Mesendoderm (in vitro differentiated cells): ENCODE data around the gene FAM13A.

Source experiments
- DNase-seq: peaks from one replicate; pipeline ENCODE4 v3.0.0; 2013
- H2AK5ac ChIP-seq: 2 replicates; pipeline ENCODE4 v1.6.1; 2013; ENCODE audit warnings: low read length, inconsistent platforms
- H2BK120ac ChIP-seq: 2 replicates; pipeline ENCODE4 v1.6.1; 2013; ENCODE audit warnings: low read depth, mild to moderate bottlenecking, low read length, moderate library complexity, mixed read lengths
- H2BK15ac ChIP-seq: replicated peaks from 2 replicates; pipeline ENCODE4 v1.6.1; 2013; ENCODE audit warnings: low read depth, mild to moderate bottlenecking, moderate library complexity
- H2BK5ac ChIP-seq: 2 replicates; pipeline ENCODE4 v1.6.1; 2013; ENCODE audit warnings: low read length, inconsistent platforms
- H3K18ac ChIP-seq: 2 replicates; pipeline ENCODE4 v1.6.1; 2013; ENCODE audit warnings: mild to moderate bottlenecking, low read length, mixed read lengths
- H3K23ac ChIP-seq: one replicate; pipeline ENCODE4 v1.6.1; 2013; ENCODE audit warnings: low read length
- H3K27ac ChIP-seq: 2 replicates; pipeline ENCODE4 v1.5.1; 2013; ENCODE audit warnings: low read depth, mild to moderate bottlenecking, inconsistent platforms, low read length, moderate library complexity
- H3K27me3 ChIP-seq: 2 replicates; pipeline ENCODE4 v1.6.1; 2013; ENCODE audit warnings: low read length, control low read depth, mild to moderate bottlenecking, inconsistent platforms; ENCODE audit not compliant: insufficient read depth, poor library complexity
- H3K36me3 ChIP-seq: 2 replicates; pipeline ENCODE4 v1.6.1; 2013; ENCODE audit warnings: low read length, inconsistent platforms; ENCODE audit not compliant: control insufficient read depth, insufficient read depth
- H3K4ac ChIP-seq: one replicate; pipeline ENCODE4 v1.6.1; 2013; ENCODE audit warnings: low read depth, mild to moderate bottlenecking, low read length, moderate library complexity
- H3K4me1 ChIP-seq: 2 replicates; pipeline ENCODE4 v1.6.1; 2013; ENCODE audit warnings: low read depth, low read length, inconsistent platforms; ENCODE audit not compliant: control insufficient read depth
- H3K4me2 ChIP-seq: 2 replicates; pipeline ENCODE4 v1.6.1; 2013; ENCODE audit warnings: low read length
- H3K4me3 ChIP-seq: 2 replicates; pipeline ENCODE4 v1.5.1; 2013; ENCODE audit warnings: mild to moderate bottlenecking, low read length
- H3K56ac ChIP-seq: one replicate; pipeline ENCODE4 v1.6.1; 2013; ENCODE audit warnings: low read length
- H3K79me1 ChIP-seq: 2 replicates; pipeline ENCODE4 v1.6.1; 2013; ENCODE audit warnings: low read length, inconsistent platforms
- H3K79me2 ChIP-seq: 2 replicates; pipeline ENCODE4 v1.6.1; 2013; ENCODE audit warnings: mild to moderate bottlenecking, low read length; ENCODE audit not compliant: control insufficient read depth, insufficient read depth
- H3K9ac ChIP-seq: 2 replicates; pipeline ENCODE4 v1.6.1; 2013; ENCODE audit warnings: low read length, inconsistent platforms
- H4K5ac ChIP-seq: one replicate; pipeline ENCODE4 v1.6.1; 2013; ENCODE audit warnings: low read length
- H4K8ac ChIP-seq: one replicate; pipeline ENCODE4 v1.6.1; 2013; ENCODE audit warnings: low read depth, mild to moderate bottlenecking, control low read depth, low read length, moderate library complexity
- WGBS: extraction: QIAGEN DNeasy Blood & Tissue Kit; methylation state at CpG from one replicate; pipeline ENCODE4 v1.1.7; 2013; ENCODE audit warnings: low lambda C conversion rate, missing lambda C conversion rate; ENCODE audit not compliant: insufficient coverage; ENCODE audit errors: extremely low coverage; 5-methylcytosine and 5-hydroxymethylcytosine counted together

FAM13A gene

GRCh38 chr4:88759039-88759894 is 297.7 kb downstream of the FAM13A start:
- Histone ChIP-seq H2BK15ac (no peak overlapping the region), H4K5ac (no peak overlapping the region), H3K9ac (no peak overlapping the region), H3K36me3 (no peaks in the 10 kb centered on the region), H3K79me2 (no peaks in the 10 kb centered on the region), H3K56ac (no peak overlapping the region), H3K79me1 (no peaks in the 10 kb centered on the region), H2BK120ac (no peak overlapping the region), H3K27me3 (no peaks in the 10 kb centered on the region), H2BK5ac (no peak overlapping the region), H2AK5ac (no peak overlapping the region), H3K4me2 (no peak overlapping the region), H4K8ac (no peak overlapping the region), H3K18ac (no peak overlapping the region), H3K4me3 (no peak overlapping the region), H3K4ac (no peak overlapping the region), H3K4me1 (no peaks in the 10 kb centered on the region), H3K23ac (no peak overlapping the region), H3K27ac (no peak overlapping the region)
- DNase-seq: peak; percentile 60
- no CpG with 5 or more reads among the region's 12 CpGs for WGBS

GRCh38 chr4:88758264-88758663 is 298.7 kb downstream of the FAM13A start:
- peak; percentile 18 for DNase-seq
- Histone ChIP-seq H3K4ac (no peak overlapping the region), H3K4me3 (no peak overlapping the region), H3K79me1 (no peaks in the 10 kb centered on the region), H3K4me2 (no peak overlapping the region), H3K18ac (no peak overlapping the region), H3K79me2 (no peaks in the 10 kb centered on the region), H3K23ac (no peak overlapping the region), H4K8ac (no peak overlapping the region), H4K5ac (no peak overlapping the region), H3K36me3 (no peaks in the 10 kb centered on the region), H3K56ac (no peak overlapping the region), H2BK15ac (no peak overlapping the region), H3K4me1 (no peaks in the 10 kb centered on the region), H2BK120ac (no peak overlapping the region), H3K27me3 (no peaks in the 10 kb centered on the region), H2AK5ac (no peak overlapping the region), H3K27ac (no peak overlapping the region), H2BK5ac (no peak overlapping the region), H3K9ac (no peak overlapping the region)
- no CpG with 5 or more reads among the region's 8 CpGs for WGBS

DNA sequence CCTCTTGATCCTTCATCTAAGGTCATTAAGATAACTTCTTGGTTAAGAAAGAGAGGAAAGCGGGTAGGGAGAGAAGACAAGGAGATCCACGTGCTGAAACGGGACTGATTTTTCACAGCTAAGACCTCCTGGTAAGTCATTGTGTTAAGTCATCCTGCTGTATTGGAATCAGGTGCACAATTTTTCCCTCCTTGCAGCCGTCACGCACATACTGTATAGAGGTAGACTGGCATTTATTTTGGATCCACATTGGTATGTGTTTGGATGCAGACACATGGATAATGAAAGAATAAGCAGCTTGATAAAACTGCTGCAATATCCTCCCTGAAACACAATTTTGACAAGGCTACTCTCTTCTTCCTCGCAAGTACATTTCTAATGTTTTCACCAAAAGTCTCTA is 299.2 kb downstream of the FAM13A start:
- DNase-seq: no peak
- Histone ChIP-seq H3K56ac (no peak overlapping the region), H2BK15ac (no peak overlapping the region), H3K36me3 (no peaks in the 10 kb centered on the region), H3K27ac (no peak overlapping the region), H3K23ac (no peak overlapping the region), H3K18ac (no peak overlapping the region), H3K79me2 (no peaks in the 10 kb centered on the region), H3K4ac (no peak overlapping the region), H2BK5ac (no peak overlapping the region), H4K5ac (no peak overlapping the region), H4K8ac (no peak overlapping the region), H3K4me1 (no peaks in the 10 kb centered on the region), H3K4me3 (no peak overlapping the region), H3K9ac (no peak overlapping the region), H2BK120ac (no peak overlapping the region), H2AK5ac (no peak overlapping the region), H3K79me1 (no peaks in the 10 kb centered on the region), H3K4me2 (no peak overlapping the region), H3K27me3 (no peaks in the 10 kb centered on the region)
- WGBS: no CpG with 5 or more reads among the region's 6 CpGs

GRCh38 chr4:88757067-88757466 is 299.9 kb downstream of the FAM13A start:
- Histone ChIP-seq H4K8ac (no peak overlapping the region), H3K4me1 (no peaks in the 10 kb centered on the region), H3K36me3 (no peaks in the 10 kb centered on the region), H3K79me1 (no peaks in the 10 kb centered on the region), H3K4ac (no peak overlapping the region), H2BK120ac (no peak overlapping the region), H2BK5ac (no peak overlapping the region), H2BK15ac (no peak overlapping the region), H3K4me3 (no peak overlapping the region), H3K27me3 (no peaks in the 10 kb centered on the region), H3K56ac (no peak overlapping the region), H3K79me2 (no peaks in the 10 kb centered on the region), H3K27ac (no peak overlapping the region), H3K23ac (no peak overlapping the region), H4K5ac (no peak overlapping the region), H3K18ac (no peak overlapping the region), H2AK5ac (no peak overlapping the region), H3K4me2 (no peak overlapping the region), H3K9ac (no peak overlapping the region)
- DNase-seq: no peak

DNA sequence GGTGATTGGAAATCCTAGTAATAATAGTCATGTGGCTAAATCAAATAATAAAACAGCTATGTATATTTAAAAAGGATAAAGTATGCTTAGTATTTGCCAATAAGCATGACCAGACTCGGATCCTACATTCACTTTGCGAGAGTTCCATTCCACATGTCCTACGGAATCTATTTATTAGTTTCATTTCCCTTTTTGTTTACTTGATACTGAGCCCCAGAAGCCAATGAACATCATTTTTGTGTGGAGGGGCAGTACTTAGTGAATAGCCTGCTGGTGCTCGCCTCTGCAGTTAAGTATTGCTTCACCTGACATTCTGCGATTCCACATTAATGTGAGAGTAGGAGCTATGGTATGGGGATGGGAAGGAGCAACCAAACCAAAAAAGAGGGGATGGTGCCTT is 300.8 kb downstream of the FAM13A start:
- no peak for DNase-seq
- no CpG with 5 or more reads among the region's 5 CpGs for WGBS
- no peak overlapping the region for H3K18ac ChIP-seq
- no peak overlapping the region for H3K9ac ChIP-seq
- H3K4me3 ChIP-seq: no peak overlapping the region
- no peak overlapping the region for H3K27ac ChIP-seq
- H2BK5ac ChIP-seq: no peak overlapping the region
- no peak overlapping the region for H3K56ac ChIP-seq
- no peak overlapping the region for H4K8ac ChIP-seq
- H3K4ac ChIP-seq: no peak overlapping the region
- no peaks in the 10 kb centered on the region for H3K27me3 ChIP-seq
- H3K36me3 ChIP-seq: no peaks in the 10 kb centered on the region
- no peaks in the 10 kb centered on the region for H3K4me1 ChIP-seq
- H4K5ac ChIP-seq: no peak overlapping the region
- no peak overlapping the region for H2BK120ac ChIP-seq
- H3K4me2 ChIP-seq: no peak overlapping the region
- no peak overlapping the region for H2AK5ac ChIP-seq
- H3K79me1 ChIP-seq: no peaks in the 10 kb centered on the region
- H2BK15ac ChIP-seq: no peak overlapping the region
- no peaks in the 10 kb centered on the region for H3K79me2 ChIP-seq
- no peak overlapping the region for H3K23ac ChIP-seq

DNA sequence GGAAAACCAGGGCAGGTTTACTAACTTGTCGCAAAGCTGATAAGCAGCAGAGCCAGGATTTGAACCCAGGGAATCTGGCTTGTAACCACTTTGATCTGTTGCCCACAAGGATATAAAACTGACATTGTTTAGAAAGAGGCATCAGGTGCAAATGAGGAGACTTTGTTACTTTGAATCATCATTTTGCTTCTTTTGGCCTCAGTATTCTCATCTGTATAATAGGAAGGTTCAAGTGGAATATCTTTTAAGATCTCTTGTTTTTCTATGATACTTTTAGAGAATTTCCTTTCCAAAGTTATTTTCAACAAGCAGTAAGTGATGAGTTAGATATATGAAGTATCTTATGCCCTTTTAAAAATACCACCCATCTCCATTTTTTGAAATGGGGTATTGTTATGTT is 301.5 kb downstream of the FAM13A start:
- no peaks in the 10 kb centered on the region for H3K36me3 ChIP-seq
- H3K4me2 ChIP-seq: no peak overlapping the region
- H2AK5ac ChIP-seq: no peak overlapping the region
- H3K4ac ChIP-seq: no peak overlapping the region
- H3K4me3 ChIP-seq: no peak overlapping the region
- H2BK120ac ChIP-seq: no peak overlapping the region
- no peak for DNase-seq
- no peaks in the 10 kb centered on the region for H3K4me1 ChIP-seq
- WGBS: no CpG with 5 or more reads among the region's 1 CpG
- no peak overlapping the region for H2BK15ac ChIP-seq
- no peak overlapping the region for H3K23ac ChIP-seq
- H3K27me3 ChIP-seq: no peaks in the 10 kb centered on the region
- H3K9ac ChIP-seq: no peak overlapping the region
- H4K5ac ChIP-seq: no peak overlapping the region
- no peaks in the 10 kb centered on the region for H3K79me1 ChIP-seq
- H3K79me2 ChIP-seq: no peaks in the 10 kb centered on the region
- no peak overlapping the region for H2BK5ac ChIP-seq
- H3K27ac ChIP-seq: no peak overlapping the region
- H3K56ac ChIP-seq: no peak overlapping the region
- no peak overlapping the region for H4K8ac ChIP-seq
- H3K18ac ChIP-seq: no peak overlapping the region
